GM18519 (cell line): Measurements from ENCODE around the gene TANC1.
"Not testable (repeated sequence)": the region's sequence is repeated elsewhere in the genome, so short reads cannot be mapped to it uniquely, and the experiment has no call there.

Experiments
- ATAC-seq: cut with Tn5 transposase; IDR thresholded peaks from one replicate; pipeline ENCODE4 v1.9.1; 2021; ENCODE audit warnings: mild to moderate bottlenecking, moderate library complexity; ENCODE audit not compliant: unreplicated experiment, low FRiP score

The TANC1 gene

DNA sequence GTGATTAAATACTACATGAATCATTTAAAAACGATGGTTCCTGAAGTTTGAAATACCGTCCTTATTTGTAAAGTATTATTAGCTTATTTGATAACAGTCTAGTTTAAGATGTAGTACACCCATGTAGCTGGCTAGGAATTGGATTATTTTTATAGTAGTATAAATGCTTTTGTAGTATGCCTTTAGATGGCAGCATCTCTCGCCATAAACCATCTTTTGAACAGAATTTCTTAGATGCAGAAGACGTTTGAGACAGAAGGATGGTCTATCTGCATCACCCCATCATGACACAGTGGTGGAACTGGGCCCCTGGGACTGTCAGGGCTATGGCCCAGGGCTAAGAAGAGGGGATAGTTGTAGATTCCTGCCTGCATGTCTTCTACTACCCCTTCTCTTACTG lies 165.4 kb downstream of the TANC1 start:
- ATAC-seq: no peak

DNA sequence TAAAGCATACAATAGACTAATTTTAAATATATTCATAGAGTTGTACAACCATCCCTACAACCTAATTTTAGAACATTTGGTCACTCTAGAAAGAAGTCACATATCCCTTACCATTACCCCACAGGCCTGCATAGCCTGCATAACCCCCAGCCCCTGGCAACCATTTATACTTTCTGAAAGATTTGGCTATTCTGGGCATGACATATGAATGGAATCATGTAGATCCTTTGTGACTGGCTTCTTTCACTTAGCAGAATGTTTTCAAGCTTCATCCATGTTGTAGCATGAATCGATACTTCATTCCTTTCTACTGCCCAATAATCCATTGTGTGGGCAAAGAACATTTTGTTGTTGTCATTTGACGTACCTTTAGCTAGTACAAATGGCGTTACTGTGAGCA lies 166.5 kb downstream of the TANC1 start:
- no peak for ATAC-seq

DNA sequence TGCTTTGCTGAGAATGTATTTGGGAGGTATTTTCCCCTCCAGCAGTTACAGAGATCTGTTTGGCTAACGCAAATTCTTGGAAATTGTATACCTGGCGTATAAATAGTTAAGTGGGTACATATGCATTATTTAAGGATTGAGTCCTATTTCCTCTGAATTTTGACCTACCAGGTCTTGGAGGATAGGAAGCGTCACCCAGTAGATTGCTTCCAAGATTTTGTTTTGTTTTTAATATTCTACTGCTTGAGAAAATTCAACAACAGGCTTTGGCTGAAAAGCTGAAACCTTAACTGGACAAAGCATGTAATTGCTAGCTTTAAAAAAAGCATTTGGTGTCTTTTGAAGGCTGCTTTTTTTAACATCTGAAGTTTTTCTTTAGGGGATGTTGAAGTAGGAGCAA lies 168.0 kb downstream of the TANC1 start:
- ATAC-seq: no peak

DNA sequence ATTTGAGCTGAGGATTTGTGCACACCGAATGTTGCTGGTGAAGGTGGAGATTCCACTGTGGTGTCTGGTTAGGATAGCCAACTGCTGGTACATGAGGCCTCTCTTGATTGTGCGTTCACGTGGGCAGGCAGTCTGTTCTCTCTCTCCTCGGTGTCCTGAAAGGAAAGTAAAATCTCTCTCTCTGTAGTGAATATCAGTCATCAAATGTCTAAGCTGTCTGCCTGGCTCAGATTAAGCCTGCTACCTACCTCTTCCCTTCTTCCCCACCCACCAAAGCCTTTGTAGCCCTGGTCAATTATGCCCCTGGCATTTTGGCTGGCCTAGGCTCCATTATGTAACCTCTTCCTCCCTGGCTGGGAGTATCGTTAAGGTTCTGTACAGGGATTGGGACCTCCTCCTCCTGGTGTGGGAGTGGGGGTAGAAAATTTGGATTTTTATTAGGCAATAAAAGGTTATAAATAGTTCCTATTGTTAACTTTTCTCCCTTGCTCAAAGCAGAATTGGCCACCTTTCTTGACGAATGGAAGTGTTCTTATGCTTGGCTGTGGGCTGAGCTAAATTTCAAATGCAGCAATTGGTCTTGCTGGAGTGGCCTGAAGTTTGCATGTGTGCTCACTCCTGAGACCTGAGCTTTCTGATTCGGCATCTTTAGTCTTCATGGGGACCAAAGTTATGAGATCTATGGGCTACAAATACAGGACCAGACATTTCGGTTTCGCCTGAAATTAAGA lies 169.2 kb downstream of the TANC1 start:
- ATAC-seq: no peak

DNA sequence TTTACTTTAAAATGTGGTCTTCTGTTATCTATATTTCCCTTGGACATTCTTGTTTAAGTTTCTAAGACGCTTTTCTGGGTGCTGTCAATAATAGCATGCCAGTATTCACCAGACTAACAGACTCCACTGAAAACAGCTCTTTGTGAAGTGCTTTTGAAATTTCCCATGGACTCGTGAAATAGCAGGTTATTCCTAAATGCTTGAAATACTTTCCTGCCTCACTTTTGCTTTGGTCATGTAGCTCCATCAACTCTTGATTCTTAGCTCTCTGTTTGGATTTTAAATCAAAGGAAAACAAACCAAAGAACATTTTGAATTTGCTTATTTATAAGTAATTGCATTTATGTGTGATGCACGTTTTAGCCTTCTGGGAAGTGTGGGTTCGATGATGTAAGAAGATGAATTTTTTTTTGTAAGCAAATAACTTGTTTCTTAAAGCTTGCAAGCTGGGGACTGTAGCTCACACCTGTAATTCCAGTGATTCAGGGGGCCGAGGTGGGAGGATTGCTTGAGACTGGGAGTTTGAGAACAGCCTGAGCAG lies 170.3 kb downstream of the TANC1 start:
- ATAC-seq: no peak

DNA sequence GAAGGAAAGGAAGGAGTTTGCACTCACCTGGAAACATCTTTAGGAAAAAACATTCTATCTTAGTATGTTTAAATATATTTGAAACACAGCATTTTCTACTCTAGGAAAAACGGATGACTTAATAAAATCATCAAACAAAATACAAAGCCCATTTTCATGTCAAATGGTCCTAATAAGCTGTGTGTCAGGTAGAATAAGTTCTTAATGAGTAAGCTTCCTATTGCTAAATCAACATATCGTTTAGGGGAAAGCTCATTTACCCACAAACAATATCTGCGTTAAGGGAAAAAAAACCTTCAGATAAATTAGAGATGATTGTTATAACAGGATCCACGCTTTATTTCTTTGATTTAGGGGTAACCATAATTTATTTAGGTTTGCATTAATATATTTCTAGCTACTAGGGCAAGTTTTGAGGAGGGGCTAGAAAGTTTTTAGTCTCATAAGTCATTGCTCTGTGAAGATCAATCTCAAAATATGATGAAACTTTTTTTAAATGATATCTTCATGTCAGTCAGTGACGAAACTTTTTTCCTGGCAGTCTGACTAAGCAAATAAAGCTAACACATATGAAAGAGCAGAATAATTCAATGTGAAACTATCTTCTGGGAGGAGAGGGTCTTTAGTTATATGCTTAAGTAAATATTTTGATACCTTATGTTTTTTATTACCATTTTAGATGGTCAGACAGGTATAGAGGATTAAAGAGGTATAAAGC lies 170.9 kb downstream of the TANC1 start:
- ATAC-seq: no peak

DNA sequence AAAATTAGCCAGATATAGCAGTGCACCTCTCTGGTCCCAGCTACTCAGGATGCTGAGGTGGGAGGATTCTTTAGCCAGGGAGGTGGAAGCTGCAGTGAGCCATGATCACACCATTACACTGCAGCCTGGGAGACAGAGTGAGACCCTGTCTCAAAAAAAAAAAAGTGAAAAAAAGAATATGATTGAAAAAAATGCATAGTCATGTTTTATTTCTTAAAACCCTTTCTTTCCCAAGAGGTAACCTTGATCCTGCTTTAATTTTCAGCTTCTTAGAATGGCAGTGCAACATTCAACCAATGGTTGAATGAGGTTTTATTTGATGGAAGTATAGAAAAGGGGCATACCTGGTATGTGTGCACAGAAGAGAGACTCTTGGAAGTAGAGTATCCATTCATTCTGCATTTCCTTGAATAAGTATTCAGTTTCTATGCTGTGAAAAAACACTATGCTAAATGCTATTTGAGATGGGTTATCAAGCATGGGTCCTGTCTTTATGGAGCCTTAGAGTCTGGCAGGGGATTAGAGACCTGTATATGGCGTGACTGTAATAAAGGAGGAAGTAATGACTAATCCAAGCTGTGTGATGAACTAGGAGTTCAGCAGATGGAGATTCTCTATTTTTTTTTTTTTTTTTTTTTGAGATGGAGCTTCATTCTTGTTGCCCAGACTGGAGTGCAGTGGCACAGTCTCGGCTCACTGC lies 171.8 kb downstream of the TANC1 start:
- ATAC-seq: no peak

DNA sequence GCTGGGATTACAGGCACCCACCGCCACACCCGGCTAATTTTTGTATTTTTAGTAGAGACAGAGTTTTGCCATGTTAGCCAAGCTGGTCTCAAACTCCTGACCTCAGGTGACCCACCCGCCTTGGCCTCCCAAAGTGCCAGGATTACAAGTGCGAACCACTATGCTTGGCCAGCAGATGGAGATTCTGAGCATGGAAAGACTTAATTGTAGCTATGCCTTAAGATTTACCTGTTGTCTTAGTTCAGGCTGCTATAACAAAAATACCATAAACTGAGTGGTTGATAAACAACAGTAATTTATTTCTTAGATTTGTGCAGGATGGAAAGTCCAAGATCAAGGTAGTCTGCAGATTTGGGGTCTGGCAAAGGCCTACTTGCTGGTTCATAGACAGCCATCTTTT lies 172.4 kb downstream of the TANC1 start:
- not testable (repeated sequence) for ATAC-seq

DNA sequence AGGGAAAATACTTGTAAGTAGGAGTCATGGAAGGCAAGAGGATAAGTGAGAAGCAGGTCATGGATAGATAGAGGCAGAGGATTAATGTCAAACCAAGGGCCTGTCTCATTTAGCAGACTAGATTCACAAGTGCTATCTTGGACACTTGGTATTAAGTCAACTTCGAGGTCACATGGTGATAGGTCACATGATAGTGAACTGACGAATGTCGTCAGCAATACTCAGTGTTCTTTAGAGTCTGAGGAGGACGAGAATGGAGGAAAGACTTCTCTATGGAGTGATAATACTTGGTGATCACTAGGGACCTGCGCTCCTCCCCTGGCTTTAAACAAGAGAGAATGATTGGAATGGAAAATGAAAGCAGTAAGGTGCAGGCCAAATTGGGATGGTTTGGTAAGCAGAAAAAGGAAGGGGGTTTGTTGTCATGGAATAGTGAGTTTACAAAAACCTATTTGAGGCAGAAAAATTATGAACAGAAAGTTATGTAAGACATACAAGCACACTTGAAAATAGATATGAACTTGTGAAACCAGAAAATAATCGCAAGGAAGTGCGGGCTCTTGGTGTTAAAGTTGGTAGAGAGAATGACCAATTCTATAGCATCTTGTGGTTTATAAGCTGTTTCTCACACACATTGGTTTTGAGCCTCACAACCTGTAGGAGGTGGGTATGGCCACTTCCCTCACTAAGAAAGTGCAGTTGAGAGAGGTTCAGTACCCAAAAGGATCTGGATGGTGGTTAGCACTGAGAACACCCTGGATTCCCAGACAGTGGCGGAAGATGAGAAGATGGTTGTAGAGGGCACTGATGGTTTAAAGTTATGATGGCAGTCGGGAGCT lies 176.6 kb downstream of the TANC1 start:
- ATAC-seq: no peak

DNA sequence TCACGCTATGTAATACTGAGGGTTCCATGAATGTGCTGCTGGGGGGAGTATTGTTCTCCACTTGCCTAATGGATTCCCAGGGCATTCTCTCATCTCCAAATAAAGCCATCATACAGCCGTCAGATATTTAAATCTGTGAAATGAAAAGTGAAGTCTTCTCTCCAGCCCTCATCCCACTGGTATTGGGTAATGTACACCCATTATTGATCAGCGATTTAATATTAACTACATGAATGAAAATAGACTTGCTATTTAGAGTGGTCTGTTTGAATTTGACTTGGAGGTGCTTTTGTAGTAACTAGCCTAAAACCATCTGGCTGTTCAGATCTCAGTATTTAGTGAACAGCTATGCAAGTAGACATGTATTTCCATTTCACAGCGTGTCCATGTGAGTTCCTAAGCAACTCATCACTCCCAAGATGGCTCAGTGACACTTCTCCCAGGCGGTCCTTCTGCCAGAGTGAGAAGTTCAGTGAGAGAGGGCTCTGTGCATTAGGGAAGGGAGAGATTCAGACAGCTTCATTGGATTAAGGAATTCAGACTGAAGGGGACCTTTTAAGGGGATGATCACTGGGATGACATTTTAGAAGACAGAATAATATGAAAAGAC lies 177.4 kb downstream of the TANC1 start:
- no peak for ATAC-seq

DNA sequence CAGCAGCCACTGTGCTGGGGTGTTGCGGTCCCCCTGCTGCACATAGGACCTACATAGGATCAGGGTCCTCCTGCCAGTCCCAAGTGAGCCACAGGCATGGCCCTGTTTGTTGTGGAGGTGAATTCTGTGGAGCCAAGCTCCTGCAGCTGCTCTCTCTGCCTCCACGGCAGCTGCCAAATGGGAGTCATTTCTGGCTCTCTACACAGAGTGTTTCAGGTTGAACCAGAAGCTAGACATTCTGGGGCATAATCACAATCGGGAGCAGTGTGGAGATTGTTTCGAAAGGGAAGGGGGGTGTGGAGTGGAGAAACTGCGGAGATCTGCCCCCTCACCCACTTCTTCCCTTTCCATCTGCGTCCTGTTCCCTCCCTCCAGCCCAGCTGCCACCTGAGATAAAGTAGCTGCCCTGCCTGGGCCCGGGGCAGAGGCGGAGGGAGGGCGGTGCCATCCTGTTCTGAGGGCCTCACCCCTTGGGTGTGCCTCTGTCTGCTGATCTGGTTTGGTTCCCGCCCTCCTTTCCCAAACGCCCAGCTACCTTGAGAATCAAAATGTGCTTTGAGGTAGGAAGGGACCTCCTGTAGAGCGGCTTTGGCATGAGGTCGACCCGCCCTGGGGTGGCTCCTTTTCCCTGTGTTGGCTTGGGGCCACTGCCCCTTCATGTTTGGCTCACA lies 178.7 kb downstream of the TANC1 start:
- ATAC-seq: no peak

DNA sequence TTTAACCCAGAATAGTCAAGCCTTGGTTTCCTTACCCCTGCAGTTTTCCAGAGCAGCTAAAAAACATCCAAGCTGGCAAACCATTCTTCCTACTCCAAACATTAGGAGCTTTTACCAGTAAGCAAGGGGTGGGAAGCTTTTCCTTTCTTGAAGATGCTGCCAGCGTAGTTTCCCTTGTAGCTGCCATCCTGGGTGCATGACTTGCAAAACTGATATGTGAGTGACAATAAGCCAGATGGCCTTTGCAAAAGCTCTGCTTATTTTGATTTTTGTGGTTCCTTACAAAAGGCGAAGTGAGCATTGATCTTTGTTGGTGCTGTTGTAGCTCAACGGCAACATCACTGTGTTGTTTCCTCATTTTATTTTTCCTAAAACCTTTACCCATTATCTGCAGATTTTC lies 179.2 kb downstream of the TANC1 start:
- ATAC-seq: no peak

DNA sequence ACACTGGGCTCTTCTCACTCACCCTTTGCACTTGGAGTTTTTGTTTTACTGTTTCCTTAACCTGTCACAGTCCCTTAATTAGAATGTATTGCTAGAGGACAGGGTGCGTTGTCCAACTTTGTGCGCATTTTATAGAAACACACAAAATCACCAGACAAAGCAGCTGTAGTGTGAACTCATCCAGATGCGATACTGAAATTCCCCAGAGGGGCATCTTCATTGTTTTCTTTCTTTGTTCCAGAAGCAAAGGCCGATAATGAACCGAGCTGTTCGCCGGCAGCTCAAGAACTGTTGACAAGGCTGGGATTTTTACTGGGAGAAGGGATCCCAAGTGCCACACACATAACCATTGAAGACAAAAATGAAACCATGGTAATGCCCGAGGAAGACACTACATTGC lies 180.5 kb downstream of the TANC1 start:
- ATAC-seq: no peak

DNA sequence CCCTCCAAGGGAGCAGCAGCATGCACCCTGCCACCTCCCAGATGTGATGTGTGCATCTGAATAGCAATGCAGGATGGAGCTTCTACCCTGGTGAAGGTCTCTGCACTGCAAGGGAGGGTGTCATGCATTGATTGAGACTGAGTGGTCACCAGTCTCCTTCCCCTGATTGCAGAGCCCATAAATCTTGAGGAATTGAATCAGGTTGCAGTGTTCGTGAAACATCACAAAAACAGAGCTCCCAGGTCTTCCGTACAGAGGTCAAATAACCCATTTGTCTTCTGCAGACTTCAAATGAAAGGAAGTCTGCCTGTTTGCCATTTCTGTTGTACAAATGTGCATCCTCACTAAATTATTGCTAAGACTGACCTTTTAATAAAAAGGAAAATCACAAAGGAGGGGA lies 181.3 kb downstream of the TANC1 start:
- no peak for ATAC-seq

DNA sequence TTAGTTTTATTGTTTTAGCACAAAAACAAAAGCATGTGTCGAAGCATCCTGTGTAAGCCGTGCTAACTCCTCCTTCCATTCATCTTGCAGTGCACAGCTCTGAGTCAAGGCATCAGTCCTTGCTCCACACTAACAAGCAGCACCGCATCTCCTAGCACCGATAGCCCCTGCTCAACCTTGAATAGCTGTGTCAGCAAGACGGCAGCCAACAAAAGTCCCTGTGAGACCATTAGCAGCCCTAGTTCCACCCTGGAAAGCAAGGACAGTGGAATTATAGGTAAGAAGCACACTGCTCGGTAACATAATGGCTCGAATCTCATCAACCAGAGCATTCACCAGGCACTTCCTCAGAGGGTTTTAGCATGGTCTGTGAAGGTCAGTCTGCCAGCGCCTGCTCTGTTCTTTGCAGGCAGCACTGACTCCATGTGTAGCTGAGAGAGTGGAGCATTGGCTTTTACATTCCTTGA lies 181.9 kb downstream of the TANC1 start:
- ATAC-seq: no peak

DNA sequence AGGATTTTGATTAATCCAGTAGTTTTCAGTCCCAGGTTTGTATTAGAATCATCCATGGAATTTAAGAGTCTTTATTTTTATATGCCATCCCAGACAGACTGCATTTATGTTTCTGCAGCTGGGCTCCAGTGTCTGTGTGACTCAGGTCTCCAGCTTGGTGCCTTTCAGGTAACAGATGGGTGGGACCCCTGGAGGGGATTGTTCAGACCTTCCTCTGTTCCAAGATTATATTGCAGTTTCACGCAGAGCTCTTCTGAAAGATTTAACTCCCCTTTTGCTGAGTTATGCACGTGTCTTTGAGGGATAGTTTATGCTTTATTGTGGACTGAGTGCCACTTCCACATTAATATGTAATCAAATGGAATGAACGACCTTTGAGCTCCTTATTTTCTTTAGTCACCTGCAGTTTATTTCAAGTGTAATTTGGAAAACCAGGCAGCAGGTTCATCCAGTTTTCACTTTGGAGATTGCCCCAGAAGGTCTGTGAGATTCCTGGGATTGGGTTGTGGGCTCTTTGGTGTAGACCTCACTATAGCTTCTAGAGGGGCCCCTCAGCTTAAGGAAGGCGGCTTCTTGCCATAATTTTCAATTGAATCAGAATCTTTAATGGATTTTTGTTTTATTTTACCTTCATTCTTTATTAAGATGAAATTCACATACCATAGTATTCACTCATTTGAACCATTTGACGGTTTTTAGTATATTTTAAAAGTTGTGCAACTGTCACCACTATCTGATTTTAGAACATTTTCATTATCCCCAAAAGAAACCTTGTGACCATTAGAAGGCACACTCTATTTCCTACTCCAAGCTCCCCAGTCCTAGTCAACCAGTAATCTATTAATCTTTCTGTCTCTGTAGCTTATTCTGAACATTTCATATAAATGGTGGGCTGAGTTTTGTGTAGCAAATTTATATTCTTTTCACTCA lies 183.0 kb downstream of the TANC1 start:
- no peak for ATAC-seq

DNA sequence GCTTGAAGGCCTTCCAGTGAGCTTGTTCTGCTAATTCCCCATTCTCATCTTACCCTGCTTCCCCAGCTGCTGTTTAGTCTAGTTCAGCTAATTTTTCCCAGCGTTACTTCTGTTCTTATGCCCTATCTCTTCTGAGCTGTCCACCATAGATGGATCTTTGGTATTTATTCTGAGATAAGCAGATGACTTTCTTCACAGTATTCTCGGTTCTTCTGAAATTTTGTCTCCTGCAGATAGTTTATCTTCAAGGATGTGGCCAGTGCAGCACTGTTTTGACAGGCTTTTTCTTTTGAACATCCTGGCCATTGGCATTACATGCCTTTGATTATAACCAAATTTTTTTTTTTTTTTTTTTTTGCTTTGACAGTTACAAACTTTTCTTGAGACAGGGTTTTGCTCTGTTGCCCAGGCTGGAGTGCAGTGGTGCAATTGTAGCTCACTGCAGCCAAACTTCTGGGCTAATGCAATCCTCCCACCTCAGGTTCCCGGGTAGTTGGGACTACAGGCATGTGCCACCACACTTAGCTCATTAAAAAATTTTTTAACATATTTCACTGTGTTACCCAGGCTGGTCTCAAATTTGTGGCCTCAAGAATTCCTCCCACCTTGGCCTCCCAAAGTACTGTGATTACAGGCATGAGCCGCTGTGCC lies 183.8 kb downstream of the TANC1 start:
- no peak for ATAC-seq

DNA sequence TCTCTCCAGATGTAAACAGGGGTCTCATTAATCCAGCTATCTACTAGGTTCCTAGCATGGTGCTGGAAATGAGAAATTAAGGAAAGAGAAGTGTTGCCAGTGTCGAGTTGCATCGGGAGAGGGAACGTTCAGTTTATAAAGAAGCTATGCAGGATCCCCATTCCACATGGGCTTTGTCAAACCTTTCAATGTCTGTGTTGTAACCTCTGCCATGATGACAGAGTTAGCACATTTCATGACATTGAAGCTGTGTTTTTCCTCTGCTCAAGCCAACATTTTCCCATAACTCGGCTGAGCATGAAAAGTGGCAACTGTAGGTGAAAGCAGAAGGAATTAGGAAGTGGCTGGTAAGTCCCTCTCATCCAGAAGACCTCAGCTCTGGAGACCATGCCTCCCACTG lies 184.6 kb downstream of the TANC1 start:
- ATAC-seq: no peak
